PC-9 (cell line): ENCODE results near the gene EVC2. TPM values are rescaled to one million over a fixed set of nuclear protein-coding genes. Genes with fewer than 3 reads are reported as not detected.

Experiments
- BruUV-seq: library from RNA; stranded (reverse); fragments of 400-500 nt; replicated peaks from 2 replicates; lab custom pipeline; 2021; lab: Mats Ljungman, UMichigan
- CTCF ChIA-PET: fragments of 300-600 bp; sonication (Branson Sonifier 250); formaldehyde crosslinking; loops from one replicate; lab custom pipeline; 2022; ENCODE audit warnings: antibody characterized with exemption; lab: Charles Lee
- POLR2A ChIA-PET: fragments of 300-600 bp; sonication (Branson Sonifier 250); formaldehyde crosslinking; loops from one replicate; lab custom pipeline; 2022; ENCODE audit warnings: antibody characterized with exemption; ENCODE audit not compliant: unreplicated experiment; lab: Charles Lee
- DNase-seq, 2 experiments: peaks; one replicate each; pipeline versions ENCODE4 v3.0.0 to v3.0.0-alpha.2; 2015 to 2022; ENCODE audit warnings: mixed read lengths in 1 of 2
- H2AFZ ChIP-seq: fragments of 200-600 bp; sonication (generic); 2 replicates; pipeline ENCODE4 v1.8.1; 2017; ENCODE audit warnings: antibody characterized with exemption
- H3F3A ChIP-seq: fragments of 200-600 bp; sonication (generic); 2 replicates; pipeline ENCODE4 v1.8.1; 2017; ENCODE audit warnings: antibody characterized with exemption, mild to moderate bottlenecking, low read depth; ENCODE audit not compliant: insufficient read depth
- H3K27ac ChIP-seq: fragments of 200-600 bp; sonication (generic); 2 replicates; pipeline ENCODE4 v1.6.1; 2016; ENCODE audit warnings: mixed run types
- H3K27me3 ChIP-seq: fragments of 200-600 bp; sonication (generic); 2 replicates; pipeline ENCODE4 v1.6.1; 2016; ENCODE audit warnings: low read depth, mixed run types; ENCODE audit not compliant: insufficient read depth
- H3K36me3 ChIP-seq: fragments of 200-600 bp; sonication (generic); 2 replicates; pipeline ENCODE4 v1.6.1; 2016; ENCODE audit warnings: low read depth, mixed run types
- H3K4me1 ChIP-seq: fragments of 200-600 bp; sonication (generic); replicated peaks from 2 replicates; pipeline ENCODE4 v1.6.1; 2016; ENCODE audit warnings: mixed run types; ENCODE audit not compliant: insufficient read depth
- H3K4me2 ChIP-seq: fragments of 200-600 bp; sonication (generic); 2 replicates; pipeline ENCODE4 v1.6.1; 2017; ENCODE audit warnings: mixed run types
- H3K4me3 ChIP-seq: fragments of 200-600 bp; sonication (generic); 2 replicates; pipeline ENCODE4 v1.6.1; 2016; ENCODE audit warnings: mixed run types
- H3K79me2 ChIP-seq: fragments of 200-600 bp; sonication (generic); 2 replicates; pipeline ENCODE4 v1.6.1; 2017; ENCODE audit warnings: low read depth, mixed run types
- H3K9me2 ChIP-seq: fragments of 200-600 bp; sonication (generic); 2 replicates; pipeline ENCODE4 v1.8.1; 2017; ENCODE audit warnings: mild to moderate bottlenecking; ENCODE audit not compliant: insufficient read depth
- H3K9me3 ChIP-seq: fragments of 200-600 bp; sonication (generic); 2 replicates; pipeline ENCODE4 v1.8.1; 2016; ENCODE audit warnings: low read depth; ENCODE audit not compliant: insufficient read depth
- H4K20me1 ChIP-seq: fragments of 200-600 bp; sonication (generic); 2 replicates; pipeline ENCODE4 v1.8.1; 2017; ENCODE audit not compliant: insufficient read depth
- EZH2 ChIP-seq: fragments of 200-600 bp; sonication (generic); IDR thresholded peaks from 2 replicates; pipeline ENCODE4 v1.8.0; 2017; ENCODE audit warnings: antibody characterized with exemption, low read depth
- intact Hi-C: fragments of 100-400 bp; cut with micrococcal nuclease; formaldehyde crosslinking; loops from one replicate; pipeline ENCODE4 v1.10.0; 2022; ENCODE audit not compliant: unreplicated experiment
- total RNA-seq: library from RNA; stranded (reverse); gene quantifications from 2 replicates; pipeline ENCODE4 v1.2.3, GENCODE V29; 2021
- TF ChIP-seq, protein P1 (sequence below): fragments of 200-600 bp; sonication (generic); conservative IDR thresholded peaks from 2 replicates; pipeline ENCODE4 v1.6.1; 2017; ENCODE audit warnings: mixed run types, antibody characterized with exemption, mild to moderate bottlenecking, moderate library complexity

EVC2 gene
- total RNA-seq, 1 experiment from 2014 or later, result 1.4 TPM

DNA sequence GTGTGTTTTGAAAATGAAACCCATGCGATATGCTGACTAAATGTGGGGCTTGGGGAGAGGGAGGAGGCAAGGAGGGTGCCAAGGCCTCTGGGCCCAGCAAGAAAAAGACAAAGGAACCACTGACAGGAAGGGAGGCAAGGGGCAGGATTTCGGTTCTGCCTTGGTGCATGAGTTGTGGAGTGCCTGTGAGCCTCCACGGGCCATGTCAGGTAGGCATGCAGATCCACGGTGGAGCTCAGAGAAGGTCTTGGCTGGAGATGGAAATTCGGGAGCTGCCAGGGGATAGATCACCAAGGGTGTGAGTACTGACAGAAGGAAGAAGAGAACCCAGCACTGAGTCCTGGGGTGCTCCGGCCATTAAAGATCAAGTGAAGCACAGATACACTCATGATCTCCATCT, 4.1 kb downstream of the EVC2 start:
- H3K27me3 ChIP-seq, result no peaks in the 10 kb centered on the region
- TF ChIP-seq EZH2, result no peak
- TF ChIP-seq, protein P1, sequence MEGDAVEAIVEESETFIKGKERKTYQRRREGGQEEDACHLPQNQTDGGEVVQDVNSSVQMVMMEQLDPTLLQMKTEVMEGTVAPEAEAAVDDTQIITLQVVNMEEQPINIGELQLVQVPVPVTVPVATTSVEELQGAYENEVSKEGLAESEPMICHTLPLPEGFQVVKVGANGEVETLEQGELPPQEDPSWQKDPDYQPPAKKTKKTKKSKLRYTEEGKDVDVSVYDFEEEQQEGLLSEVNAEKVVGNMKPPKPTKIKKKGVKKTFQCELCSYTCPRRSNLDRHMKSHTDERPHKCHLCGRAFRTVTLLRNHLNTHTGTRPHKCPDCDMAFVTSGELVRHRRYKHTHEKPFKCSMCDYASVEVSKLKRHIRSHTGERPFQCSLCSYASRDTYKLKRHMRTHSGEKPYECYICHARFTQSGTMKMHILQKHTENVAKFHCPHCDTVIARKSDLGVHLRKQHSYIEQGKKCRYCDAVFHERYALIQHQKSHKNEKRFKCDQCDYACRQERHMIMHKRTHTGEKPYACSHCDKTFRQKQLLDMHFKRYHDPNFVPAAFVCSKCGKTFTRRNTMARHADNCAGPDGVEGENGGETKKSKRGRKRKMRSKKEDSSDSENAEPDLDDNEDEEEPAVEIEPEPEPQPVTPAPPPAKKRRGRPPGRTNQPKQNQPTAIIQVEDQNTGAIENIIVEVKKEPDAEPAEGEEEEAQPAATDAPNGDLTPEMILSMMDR, result no peak
- no peaks in the 10 kb centered on the region for H3K4me1 ChIP-seq
- H3K9me3 ChIP-seq, result no peaks in the 10 kb centered on the region
- no peaks in the 10 kb centered on the region for H3K36me3 ChIP-seq
- no peak overlapping the region for H2AFZ ChIP-seq
- no peaks in the 10 kb centered on the region for H3K9me2 ChIP-seq
- POLR2A ChIA-PET, result no interaction called here
- H3K4me2 ChIP-seq, result no peak overlapping the region
- no peak for DNase-seq
- no peaks in the 10 kb centered on the region for H4K20me1 ChIP-seq
- H3F3A ChIP-seq, result no peaks in the 10 kb centered on the region
- no peaks in the 10 kb centered on the region for H3K79me2 ChIP-seq
- CTCF ChIA-PET, result no interaction called here
- no peak overlapping the region for H3K27ac ChIP-seq
- intact Hi-C loops, result no loop called here
- BruUV-seq, result no TSS peak
- H3K4me3 ChIP-seq, result no peak overlapping the region

- no peak overlapping the region for H2AFZ ChIP-seq
Observed at GRCh38 chr4:5703831-5704230, 4.5 kb downstream of the EVC2 start.

GRCh38 chr4:5701971-5702370, 6.4 kb downstream of the EVC2 start:
- no peaks in the 10 kb centered on the region for H3K9me3 ChIP-seq
- no peaks in the 10 kb centered on the region for H3K36me3 ChIP-seq
- CTCF ChIA-PET, result no interaction called here
- H3K4me2 ChIP-seq, result no peak overlapping the region
- no peak for TF ChIP-seq EZH2
- TF ChIP-seq, protein P1, result no peak
- H3K4me3 ChIP-seq, result no peak overlapping the region
- BruUV-seq, result no TSS peak
- no peak for DNase-seq
- POLR2A ChIA-PET, result no interaction called here
- no peaks in the 10 kb centered on the region for H3K27me3 ChIP-seq
- no peaks in the 10 kb centered on the region for H3K79me2 ChIP-seq
- no peak overlapping the region for H2AFZ ChIP-seq
- H3K27ac ChIP-seq, result no peak overlapping the region
- H3K4me1 ChIP-seq, result no peaks in the 10 kb centered on the region
- H3K9me2 ChIP-seq, result no peaks in the 10 kb centered on the region
- H3F3A ChIP-seq, result no peaks in the 10 kb centered on the region
- no peaks in the 10 kb centered on the region for H4K20me1 ChIP-seq
- intact Hi-C loops, result no loop called here

More at GRCh38 chr4:5703831-5704230, 4.5 kb downstream of the EVC2 start:
- Histone ChIP-seq H3K4me3 (no peak overlapping the region), H3K4me1 (no peaks in the 10 kb centered on the region), H3K9me3 (no peaks in the 10 kb centered on the region), H3K27ac (no peak overlapping the region), H3K27me3 (no peaks in the 10 kb centered on the region), H3K79me2 (no peaks in the 10 kb centered on the region), H3K9me2 (no peaks in the 10 kb centered on the region), H4K20me1 (no peaks in the 10 kb centered on the region), H3K4me2 (no peak overlapping the region), H3F3A (no peaks in the 10 kb centered on the region), H3K36me3 (no peaks in the 10 kb centered on the region)
- BruUV-seq, result no TSS peak
- intact Hi-C loops, result no loop called here
- no peak for TF ChIP-seq EZH2
- TF ChIP-seq, protein P1, result no peak
- ChIA-PET CTCF (no interaction called here), POLR2A (no interaction called here)
- DNase-seq, result no peak
